HK-2 (cell line): ENCODE measurements around the gene CHI3L1.

Experiments used
- DNase-seq: peaks from one replicate; pipeline ENCODE4 v3.0.0-alpha.2; 2018; ENCODE audit not compliant: unreplicated experiment

Gene CHI3L1

DNA sequence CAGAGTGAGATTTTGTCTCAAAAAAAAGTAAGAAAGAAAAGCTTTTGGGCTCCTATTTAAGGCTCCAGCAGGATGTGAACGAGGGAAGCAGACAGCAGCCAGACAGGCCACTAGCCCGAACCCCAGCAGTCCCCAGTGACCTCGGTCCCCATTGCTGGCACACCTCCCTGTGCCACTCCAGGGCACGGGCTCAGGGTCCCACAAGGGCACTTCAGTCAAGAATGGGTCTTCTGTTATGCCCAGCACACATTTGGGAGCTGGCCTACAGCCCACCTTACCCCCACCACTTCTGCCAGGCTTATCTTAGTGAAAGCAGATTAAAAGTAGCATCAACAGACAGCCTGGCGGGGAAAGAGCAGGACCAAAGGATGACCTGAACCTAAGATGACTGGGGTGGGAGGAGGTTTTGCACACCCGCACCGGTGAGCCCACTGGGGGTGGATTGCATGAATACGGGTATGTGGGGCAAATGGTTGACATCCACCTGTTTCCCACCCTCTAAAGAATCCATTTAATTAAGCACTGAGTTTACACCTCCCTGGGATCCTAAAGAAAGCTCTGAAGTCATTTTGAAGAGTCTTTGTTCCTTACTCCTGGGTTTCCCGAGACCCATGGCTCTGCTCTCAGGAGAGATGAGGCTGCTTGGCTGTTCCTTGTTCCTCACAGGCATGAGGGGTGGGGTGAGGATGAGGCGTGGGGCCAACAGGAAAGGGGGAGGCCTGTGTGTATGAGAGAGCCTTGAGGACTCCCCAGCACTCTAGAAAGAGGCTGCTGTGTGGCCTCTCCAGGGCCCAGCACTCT, 4.7 kb downstream of the CHI3L1 start:
- DNase-seq, result no peak

- DNase-seq, result no peak
Observed at GRCh38 chr1:203180611-203181330, 5.7 kb downstream of the CHI3L1 start.

DNA sequence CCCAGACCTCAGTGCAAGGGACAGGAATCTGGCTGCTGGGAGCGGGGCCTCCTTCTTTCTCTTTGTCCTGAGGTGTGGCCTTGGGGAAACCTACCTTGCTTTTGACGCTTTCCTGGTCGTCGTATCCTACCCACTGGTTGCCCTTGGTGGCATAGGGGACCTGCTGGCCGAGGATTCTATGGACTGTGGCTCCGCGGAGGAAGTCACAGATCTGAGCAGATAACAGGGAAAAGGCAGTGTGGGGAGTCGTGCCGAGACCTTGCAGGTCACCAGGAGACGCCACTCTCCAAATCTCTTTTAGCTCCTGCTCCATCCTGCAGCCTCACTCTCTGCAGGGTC, 6.9 kb downstream of the CHI3L1 start:
- no peak for DNase-seq

GRCh38 chr1:203178821-203179666, 7.5 kb downstream of the CHI3L1 start:
- no peak for DNase-seq

GRCh38 chr1:203178083-203178482, 8.4 kb downstream of the CHI3L1 start:
- DNase-seq, result peak; percentile 49

- peak; percentile 79 for DNase-seq
Observed at GRCh38 chr1:203177470-203178039, 8.9 kb downstream of the CHI3L1 start.

GRCh38 chr1:203177036-203177405, 9.5 kb downstream of the CHI3L1 start:
- DNase-seq, result no peak

GRCh38 chr1:203176273-203177035, 10.1 kb downstream of the CHI3L1 start:
- DNase-seq, result no peak

DNA sequence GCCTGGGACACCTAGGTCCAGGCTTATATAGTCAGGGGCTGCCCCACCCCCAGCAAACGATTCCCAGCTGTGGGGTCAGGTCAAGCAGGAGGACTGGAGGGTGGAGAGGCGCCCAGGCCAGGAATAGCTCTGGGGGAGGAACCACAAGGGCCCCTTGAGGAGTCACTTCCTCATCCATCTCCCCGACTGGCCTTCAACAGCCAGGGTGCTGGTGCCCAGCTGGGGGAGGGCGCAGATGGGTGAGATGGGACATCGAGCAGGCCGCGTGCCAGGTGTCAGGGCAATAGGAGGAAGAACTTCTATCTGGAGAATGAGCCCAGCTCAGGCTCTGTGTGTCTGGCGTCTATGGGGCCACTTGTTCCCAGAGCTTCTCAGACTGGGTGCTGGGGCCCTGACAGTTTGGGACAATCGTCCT, 10.7 kb downstream of the CHI3L1 start:
- no peak for DNase-seq

DNA sequence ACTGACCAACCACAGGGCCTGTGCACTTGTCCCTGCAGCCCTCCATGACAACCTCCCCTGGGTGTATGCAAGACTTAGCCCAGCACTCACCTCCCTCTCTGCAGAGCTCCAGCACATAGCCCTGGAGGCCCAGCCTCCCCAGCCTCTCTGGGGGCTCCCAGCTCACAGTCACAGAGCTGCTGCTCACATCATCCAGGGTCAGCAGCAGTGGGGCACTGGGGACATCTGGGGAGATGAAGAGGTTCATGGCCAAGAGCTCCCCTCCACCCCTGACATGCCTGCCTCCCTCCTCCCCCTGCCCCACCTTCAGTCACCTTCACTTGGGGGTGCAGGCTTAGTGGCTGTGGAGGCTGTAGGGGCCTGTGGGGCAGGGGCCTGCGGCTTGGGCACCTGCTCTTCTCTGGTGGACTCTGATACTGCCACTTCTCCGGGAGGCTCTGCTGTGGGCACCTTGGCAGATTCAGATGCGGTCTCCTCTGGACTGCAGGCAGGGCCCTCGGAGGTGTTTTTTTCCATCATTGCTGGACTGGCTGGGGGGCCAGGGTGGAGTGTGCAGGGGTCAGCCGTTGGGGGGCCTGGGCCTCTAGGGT, 11.2 kb downstream of the CHI3L1 start, which contains the start of gene MYBPH:
TSS of gene MYBPH (minus strand) at position 590 of the 590 bp plus-strand sequence. CDS start at position 519, 71 bp downstream.
- DNase-seq, result no peak

- DNase-seq, result no peak
Observed at GRCh38 chr1:203174324-203174985, 12.0 kb downstream of the CHI3L1 start.

- DNase-seq, result no peak
Observed at GRCh38 chr1:203173566-203173965, 12.9 kb downstream of the CHI3L1 start.

DNA sequence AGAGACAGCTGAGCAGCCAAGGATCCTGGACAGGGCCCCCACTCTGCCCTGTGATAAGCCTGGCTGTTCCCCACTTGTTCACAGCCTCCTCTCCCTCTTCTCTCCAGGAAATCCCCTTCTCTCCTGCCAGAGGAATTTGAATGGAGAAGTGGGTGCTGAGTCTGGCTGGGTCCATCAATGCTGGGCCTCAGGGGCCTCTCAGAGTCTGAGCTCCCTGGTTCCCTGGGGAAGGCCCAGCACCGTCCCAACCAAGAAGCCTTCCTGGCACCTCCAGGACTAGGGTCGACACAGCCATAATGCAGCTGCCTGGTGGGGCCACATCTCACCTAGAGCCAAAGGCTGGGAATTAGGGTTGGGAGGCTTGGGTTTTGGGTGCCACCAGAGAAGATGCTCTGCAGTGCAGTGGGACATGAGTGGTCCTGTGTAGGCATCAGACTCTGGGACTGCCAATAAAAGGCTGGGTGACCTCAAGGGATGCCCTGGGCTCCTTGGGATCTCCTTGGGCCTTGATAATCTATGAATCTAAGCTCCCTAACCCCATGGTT, 13.4 kb downstream of the CHI3L1 start:
- no peak for DNase-seq

DNA sequence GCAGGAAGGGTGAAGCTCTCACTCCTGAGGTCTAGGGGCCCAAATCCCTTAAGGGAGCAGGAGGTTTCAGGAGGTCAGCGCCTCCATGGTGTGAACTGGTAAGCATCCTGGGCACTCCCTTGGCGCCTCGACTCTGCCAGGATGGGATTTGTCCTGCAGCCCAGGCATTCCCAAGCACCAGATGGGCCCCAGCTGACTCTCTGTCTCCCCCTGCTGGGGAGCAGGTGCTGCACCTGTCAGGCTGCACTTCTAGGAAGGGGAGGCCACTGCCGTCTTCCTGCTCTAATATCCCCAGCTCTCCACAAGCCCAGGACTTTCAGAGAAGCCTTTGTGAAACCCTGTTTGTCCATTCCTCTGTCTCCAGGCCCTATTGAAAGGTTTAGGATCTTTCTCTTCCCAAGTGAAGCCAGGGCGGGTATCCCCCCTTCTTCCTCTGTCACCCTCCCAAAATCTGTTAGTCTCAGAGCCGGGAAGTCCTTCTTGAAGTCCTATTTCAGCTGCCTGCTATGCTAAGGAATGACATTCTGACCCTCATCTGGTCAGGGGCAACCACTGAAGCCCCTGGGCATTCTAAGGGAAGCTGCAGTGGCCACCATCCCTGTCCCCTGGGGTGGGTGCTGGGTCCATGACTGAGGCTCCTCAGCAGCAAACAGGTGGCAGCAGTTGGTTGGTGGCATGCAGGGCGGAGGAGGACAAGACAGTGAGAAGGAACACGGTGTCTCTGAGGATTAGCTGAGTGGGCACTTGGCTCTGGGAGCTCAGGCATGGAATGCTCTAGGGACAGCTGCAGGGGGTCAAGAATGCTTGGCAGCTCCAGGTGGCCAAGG, 14.1 kb downstream of the CHI3L1 start:
- peak; percentile 86 for DNase-seq

- DNase-seq, result no peak
Observed at GRCh38 chr1:203171341-203172183, 14.9 kb downstream of the CHI3L1 start.

GRCh38 chr1:203170625-203171330, 15.7 kb downstream of the CHI3L1 start:
- no peak for DNase-seq

- no peak for DNase-seq
Observed at GRCh38 chr1:203169770-203170520, 16.6 kb downstream of the CHI3L1 start.
